SIG-M5 (cell line): ENCODE measurements around the gene HDHD2.

Experiments
- DNase-seq: peaks from one replicate; lab custom pipeline; 2025; lab: John Stamatoyannopoulos, UW

HDHD2 gene

GRCh38 chr18:47146206-47146605 is 4.1 kb downstream of the HDHD2 start:
- DNase-seq, result no peak

GRCh38 chr18:47143899-47144485 is 6.3 kb downstream of the HDHD2 start:
- DNase-seq, result no peak

GRCh38 chr18:47143153-47143552 is 7.1 kb downstream of the HDHD2 start:
- DNase-seq, result no peak

- no peak for DNase-seq
These were observed 9.0 kb downstream of the HDHD2 start for GRCh38 chr18:47141289-47141688.

- DNase-seq, result no peak
These were observed 29.2 kb downstream of the HDHD2 start for GRCh38 chr18:47121146-47121545.

- DNase-seq, result no peak
These were observed 29.9 kb downstream of the HDHD2 start for GRCh38 chr18:47120428-47120827.

- DNase-seq, result no peak
These were observed 31.3 kb downstream of the HDHD2 start for GRCh38 chr18:47118981-47119380.

GRCh38 chr18:47115205-47115604 is 35.1 kb downstream of the HDHD2 start:
- DNase-seq, result no peak

GRCh38 chr18:47113796-47114540 is 36.3 kb downstream of the HDHD2 start:
- no peak for DNase-seq

GRCh38 chr18:47110492-47111274 is 39.6 kb downstream of the HDHD2 start:
- DNase-seq, result no peak

GRCh38 chr18:47109720-47110119 is 40.6 kb downstream of the HDHD2 start:
- no peak for DNase-seq

GRCh38 chr18:47108998-47109405 is 41.3 kb downstream of the HDHD2 start:
- no peak for DNase-seq

- DNase-seq, result no peak
These were observed 41.9 kb downstream of the HDHD2 start for GRCh38 chr18:47108373-47108772.

- DNase-seq, result no peak
These were observed 50.0 kb downstream of the HDHD2 start for GRCh38 chr18:47100212-47100831.

- DNase-seq, result no peak
These were observed 54.5 kb downstream of the HDHD2 start for GRCh38 chr18:47095810-47096209.

GRCh38 chr18:47087676-47088075 is 62.6 kb downstream of the HDHD2 start:
- no peak for DNase-seq

- DNase-seq, result no peak
These were observed 68.7 kb downstream of the HDHD2 start for GRCh38 chr18:47081578-47081977.

GRCh38 chr18:47080872-47081271 is 69.4 kb downstream of the HDHD2 start:
- DNase-seq, result no peak

GRCh38 chr18:47077111-47077510 is 73.2 kb downstream of the HDHD2 start:
- no peak for DNase-seq

- DNase-seq, result no peak
These were observed 75.0 kb downstream of the HDHD2 start for GRCh38 chr18:47075098-47075883.

- no peak for DNase-seq
These were observed 82.7 kb downstream of the HDHD2 start for GRCh38 chr18:47067648-47068047.

- DNase-seq, result no peak
These were observed 87.2 kb downstream of the HDHD2 start for GRCh38 chr18:47063096-47063495.
